Measurements from ENCODE around the gene MCM5.

- TF ChIP-seq POLR2AphosphoS5 (IDR thresholded peaks at IDR 0.05) (no peak), CTCF (IDR thresholded peaks at IDR 0.05) (no peak), EP300 (IDR thresholded peaks at IDR 0.05) (no peak), POLR2A (IDR thresholded peaks at IDR 0.05) (no peak)
Measured at GRCh38 chr22:35390933-35391332, 9.0 kb upstream of the MCM5 start.
